GM10248 (cell line): ENCODE data around the gene IDI2.
"Not testable (repeated sequence)": the region's sequence is repeated elsewhere in the genome, so short reads cannot be mapped to it uniquely, and the experiment has no call there.

ENCODE experiments used
- CTCF ChIA-PET: fragments of 300-600 bp; sonication (Branson Sonifier 250); formaldehyde crosslinking; extraction: SDS; loops from one replicate; lab custom pipeline; 2021; ENCODE audit warnings: antibody characterized with exemption; lab: Yijun Ruan, JAX
- POLR2A ChIA-PET: fragments of 350-650 bp; sonication (Branson Sonifier 250); formaldehyde crosslinking; extraction: SDS; loops from one replicate; lab custom pipeline; 2020; ENCODE audit warnings: antibody characterized with exemption; lab: Yijun Ruan, JAX
- DNase-seq: peaks from one replicate; pipeline ENCODE4 v3.0.0; 2012; ENCODE audit errors: extremely low spot score
- TF ChIP-seq, protein P1 (sequence below): IDR thresholded peaks from 2 replicates; pipeline ENCODE4 v1.5.1; 2012; ENCODE audit warnings: mild to moderate bottlenecking, low read depth; ENCODE audit errors: extremely low read depth, missing control alignments, control extremely low read depth

The IDI2 gene

GRCh38 chr10:1019362-1019761 is 6.3 kb downstream of the IDI2 start:
- ChIA-PET CTCF (interaction anchor here (2.2 kb wide), 1 partner anchor 10 kb away, joined by 9 read pairs; no protein-coding TSS in a partner anchor), POLR2A (interaction anchor here (0.9 to 1.4 kb wide), 2 partner anchors 17 to 30 kb away, joined by 4 to 7 read pairs; partner anchors contain the start of gene IDI1)
- no peak for DNase-seq
- TF ChIP-seq, protein P1, sequence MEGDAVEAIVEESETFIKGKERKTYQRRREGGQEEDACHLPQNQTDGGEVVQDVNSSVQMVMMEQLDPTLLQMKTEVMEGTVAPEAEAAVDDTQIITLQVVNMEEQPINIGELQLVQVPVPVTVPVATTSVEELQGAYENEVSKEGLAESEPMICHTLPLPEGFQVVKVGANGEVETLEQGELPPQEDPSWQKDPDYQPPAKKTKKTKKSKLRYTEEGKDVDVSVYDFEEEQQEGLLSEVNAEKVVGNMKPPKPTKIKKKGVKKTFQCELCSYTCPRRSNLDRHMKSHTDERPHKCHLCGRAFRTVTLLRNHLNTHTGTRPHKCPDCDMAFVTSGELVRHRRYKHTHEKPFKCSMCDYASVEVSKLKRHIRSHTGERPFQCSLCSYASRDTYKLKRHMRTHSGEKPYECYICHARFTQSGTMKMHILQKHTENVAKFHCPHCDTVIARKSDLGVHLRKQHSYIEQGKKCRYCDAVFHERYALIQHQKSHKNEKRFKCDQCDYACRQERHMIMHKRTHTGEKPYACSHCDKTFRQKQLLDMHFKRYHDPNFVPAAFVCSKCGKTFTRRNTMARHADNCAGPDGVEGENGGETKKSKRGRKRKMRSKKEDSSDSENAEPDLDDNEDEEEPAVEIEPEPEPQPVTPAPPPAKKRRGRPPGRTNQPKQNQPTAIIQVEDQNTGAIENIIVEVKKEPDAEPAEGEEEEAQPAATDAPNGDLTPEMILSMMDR = no peak

GRCh38 chr10:1015688-1016087 is 10.0 kb downstream of the IDI2 start:
- ChIA-PET POLR2A (no interaction called here), CTCF (interaction anchor here (1.4 to 2.0 kb wide), 4 partner anchors 12 to 29 kb away, joined by 3 to 10 read pairs (median 4); no protein-coding TSS in a partner anchor)
- TF ChIP-seq, protein P1 = no peak
- no peak for DNase-seq

GRCh38 chr10:1011696-1012095 is 14.0 kb downstream of the IDI2 start:
- ChIA-PET POLR2A (no interaction called here), CTCF (no interaction called here)
- DNase-seq = no peak
- TF ChIP-seq, protein P1 = no peak

- TF ChIP-seq, protein P1 = no peak
- CTCF ChIA-PET = no interaction called here
- DNase-seq = no peak
- POLR2A ChIA-PET = no interaction called here
These were observed 15.0 kb downstream of the IDI2 start for GRCh38 chr10:1010703-1011102.

DNA sequence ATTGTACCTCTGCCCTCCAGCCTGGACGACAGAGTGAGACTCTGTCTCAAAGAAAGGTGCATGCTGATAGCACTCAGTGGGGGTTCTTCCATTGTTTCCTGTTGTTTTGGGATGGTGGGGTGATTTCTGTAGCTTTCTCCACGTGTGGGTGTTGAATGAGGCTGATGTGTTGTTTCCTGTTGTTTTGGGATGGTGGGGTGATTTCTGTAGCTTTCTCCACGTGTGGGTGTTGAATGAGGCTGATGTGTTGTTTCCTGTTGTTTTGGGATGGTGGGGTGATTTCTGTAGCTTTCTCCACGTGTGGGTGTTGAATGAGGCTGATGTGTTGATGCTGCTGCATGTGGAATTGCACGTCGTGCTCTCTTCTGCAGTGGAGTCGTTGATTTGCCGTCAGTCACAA is 15.7 kb downstream of the IDI2 start:
- POLR2A ChIA-PET, CTCF ChIA-PET, DNase-seq: not testable (repeated sequence)

DNA sequence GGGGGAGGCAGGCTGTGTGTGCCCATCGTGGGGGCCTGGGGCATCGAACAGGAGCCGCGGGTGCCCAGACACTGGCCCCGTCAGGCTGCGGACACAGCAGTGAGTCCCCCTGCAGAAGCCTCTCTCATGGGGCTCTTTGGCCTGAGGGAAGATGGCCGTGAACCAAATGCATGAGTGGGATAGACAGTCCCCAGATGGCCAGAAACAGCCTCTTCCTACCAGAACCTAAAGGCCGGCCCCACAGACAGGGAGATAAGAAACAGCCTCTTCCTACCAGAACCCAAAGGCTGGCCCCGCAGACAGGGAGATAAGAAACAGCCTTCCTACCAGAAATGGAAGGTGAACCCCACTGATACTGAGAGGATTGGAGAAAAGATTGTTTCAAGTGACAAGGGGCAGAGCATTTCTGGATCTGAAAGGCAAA is 16.6 kb downstream of the IDI2 start:
- TF ChIP-seq, protein P1 = no peak
- DNase-seq = no peak
- ChIA-PET POLR2A (no interaction called here), CTCF (no interaction called here)

DNA sequence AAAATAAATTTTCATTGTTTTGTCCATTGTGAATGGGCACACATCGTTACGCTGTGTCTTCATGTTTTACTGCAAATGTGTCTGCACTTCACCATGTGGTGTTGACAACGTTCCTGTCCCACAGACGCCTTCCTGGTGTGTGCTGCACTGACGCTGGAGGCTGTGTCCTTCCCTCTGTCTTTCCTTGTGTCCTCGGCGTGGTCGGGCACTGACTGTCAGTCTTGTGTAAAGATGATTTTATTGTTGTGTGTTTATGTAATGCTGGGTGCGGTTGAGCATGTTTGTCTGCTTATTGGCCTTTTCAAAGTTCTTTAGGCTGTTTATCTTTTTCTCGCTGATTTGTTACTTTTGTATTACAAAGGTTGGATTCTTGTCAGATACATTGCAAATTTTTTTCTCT is 18.1 kb downstream of the IDI2 start:
- DNase-seq = no peak
- TF ChIP-seq, protein P1 = no peak
- ChIA-PET POLR2A (no interaction called here), CTCF (no interaction called here)
